DND-41 (cell line): Measurements from ENCODE around the gene FLNA.

ENCODE experiments used
- ATAC-seq: fragments of 200-7000 bp; cut with Tn5 transposase; 3 replicates; pipeline ENCODE4 v1.9.1; 2021; ENCODE audit warnings: low read depth; ENCODE audit not compliant: insufficient read depth
- DNase-seq: peaks from one replicate; pipeline ENCODE4 v3.0.0-alpha.2; 2020
- H2AFZ ChIP-seq: 2 replicates; pipeline ENCODE4 v1.6.0; 2012; ENCODE audit warnings: low read depth, low read length
- H3K27ac ChIP-seq: 2 replicates; pipeline ENCODE4 v1.5.1; 2012; ENCODE audit warnings: low read length, inconsistent platforms
- H3K27me3 ChIP-seq: fragments of 200-600 bp; sonication (generic); 2 replicates; pipeline ENCODE4 v1.6.0; 2012; ENCODE audit warnings: low read length, mild to moderate bottlenecking, inconsistent platforms; ENCODE audit not compliant: insufficient read depth, poor library complexity
- H3K36me3 ChIP-seq: 2 replicates; pipeline ENCODE4 v1.5.1; 2012; ENCODE audit warnings: low read length, inconsistent platforms; ENCODE audit not compliant: insufficient read depth
- H3K4me1 ChIP-seq: 2 replicates; pipeline ENCODE4 v1.5.1; 2012; ENCODE audit warnings: mild to moderate bottlenecking, low read length; ENCODE audit not compliant: insufficient read depth
- H3K4me2 ChIP-seq: 2 replicates; pipeline ENCODE4 v1.6.0; 2012; ENCODE audit warnings: mild to moderate bottlenecking, moderate library complexity, low read length, inconsistent platforms; ENCODE audit not compliant: insufficient read depth
- H3K4me3 ChIP-seq, 2 experiments: fragments of 200-600 bp in 1 of 2; shearing (Covaris generic) in 1 of 2; 2 replicates each; pipeline ENCODE4 v1.5.1; 2012 to 2016; ENCODE audit warnings: inconsistent platforms in 2 of 2, low read length in 2 of 2, mild to moderate bottlenecking in 2 of 2, low read depth in 1 of 2, moderate library complexity in 1 of 2
- H3K79me2 ChIP-seq: 2 replicates; pipeline ENCODE4 v1.6.0; 2012; ENCODE audit warnings: low read length, inconsistent platforms; ENCODE audit not compliant: insufficient read depth
- H3K9ac ChIP-seq: 2 replicates; pipeline ENCODE4 v1.6.0; 2012; ENCODE audit warnings: low read depth, mild to moderate bottlenecking, inconsistent platforms, low read length, moderate library complexity
- H3K9me3 ChIP-seq: 2 replicates; pipeline ENCODE4 v1.5.1; 2012; ENCODE audit warnings: low read length, moderate library complexity, mild to moderate bottlenecking, inconsistent platforms; ENCODE audit not compliant: insufficient read depth, severe bottlenecking
- H4K20me1 ChIP-seq: 2 replicates; pipeline ENCODE4 v1.6.0; 2012; ENCODE audit warnings: low read length; ENCODE audit not compliant: insufficient read depth
- CTCF ChIP-seq: IDR thresholded peaks from 2 replicates; pipeline ENCODE4 v1.5.1; 2012; ENCODE audit warnings: borderline replicate concordance, low read length, moderate library complexity, mild to moderate bottlenecking; ENCODE audit not compliant: poor library complexity, severe bottlenecking; ENCODE audit errors: extremely low read depth
- EZH2 ChIP-seq: IDR thresholded peaks from 3 replicates; pipeline ENCODE4 v1.6.1; 2012; ENCODE audit warnings: borderline replicate concordance, low read depth, mild to moderate bottlenecking, moderate library complexity, low read length, inconsistent platforms; ENCODE audit not compliant: severe bottlenecking

The FLNA gene

GRCh38 chrX:154382483-154383069 lies 8.1 kb upstream of the FLNA start:
- Histone ChIP-seq H3K4me2 (no peak overlapping the region), H3K4me3 (no peak overlapping the region), H2AFZ (no peak overlapping the region), H4K20me1 (peaks cover 13% of the 10 kb centered on the region), H3K27me3 (no peaks in the 10 kb centered on the region), H3K79me2 (peaks cover 18% of the 10 kb centered on the region), H3K9ac (no peak overlapping the region), H3K27ac (no peak overlapping the region), H3K4me1 (peaks cover 18% of the 10 kb centered on the region), H3K36me3 (peaks cover 18% of the 10 kb centered on the region; the same call in 1 of the 2 replicates), H3K9me3 (no peaks in the 10 kb centered on the region)
- DNase-seq (no peak), ATAC-seq (no peak)
- TF ChIP-seq EZH2 (no peak), CTCF (no peak)

- Histone ChIP-seq H3K27me3 (no peaks in the 10 kb centered on the region), H3K4me3 (no peak overlapping the region), H3K27ac (no peak overlapping the region), H3K79me2 (peaks cover 22% of the 10 kb centered on the region), H2AFZ (no peak overlapping the region), H3K9me3 (no peaks in the 10 kb centered on the region), H3K4me1 (peaks cover 25% of the 10 kb centered on the region), H3K36me3 (peaks cover 18% of the 10 kb centered on the region; the same call in 1 of the 2 replicates), H3K4me2 (no peak overlapping the region), H4K20me1 (peaks cover 13% of the 10 kb centered on the region), H3K9ac (no peak overlapping the region)
- ATAC-seq (no peak), DNase-seq (no peak)
- TF ChIP-seq EZH2 = no peak
- no peak for TF ChIP-seq CTCF
Measured at GRCh38 chrX:154381271-154381670, 6.8 kb upstream of the FLNA start.

- Histone ChIP-seq H2AFZ (no peak overlapping the region), H3K79me2 (peaks cover 22% of the 10 kb centered on the region), H4K20me1 (peaks cover 13% of the 10 kb centered on the region), H3K4me2 (peak overlapping the region; percentile 93), H3K36me3 (peaks cover 18% of the 10 kb centered on the region; the same call in 1 of the 2 replicates), H3K27ac (no peak overlapping the region; the same call in 1 of the 2 replicates), H3K4me1 (peaks cover 25% of the 10 kb centered on the region), H3K9ac (peak overlapping the region; percentile 97; the same call in 1 of the 2 replicates), H3K9me3 (no peaks in the 10 kb centered on the region), H3K4me3 (0 out of 4 replicates have a peak overlapping the region, but pooled peaks of 1 of the 2 experiments have one; percentile 80), H3K27me3 (no peaks in the 10 kb centered on the region)
- ATAC-seq (no peak), DNase-seq (no peak)
- TF ChIP-seq EZH2 (no peak), CTCF (no peak)
Measured at GRCh38 chrX:154380787-154381186, 6.4 kb upstream of the FLNA start.

- no peak for ATAC-seq
- DNase-seq = no peak
- H3K79me2 ChIP-seq = peaks cover 22% of the 10 kb centered on the region
- H2AFZ ChIP-seq = no peak overlapping the region
- no peaks in the 10 kb centered on the region for H3K9me3 ChIP-seq
- peaks cover 13% of the 10 kb centered on the region for H4K20me1 ChIP-seq
- H3K4me1 ChIP-seq = peaks cover 25% of the 10 kb centered on the region
- TF ChIP-seq CTCF (no peak), EZH2 (no peak)
- H3K4me3 ChIP-seq = peak overlapping the region; percentile 80 to 91
- H3K36me3 ChIP-seq = peaks cover 18% of the 10 kb centered on the region; the same call in 1 of the 2 replicates
- peak overlapping the region; percentile 93 for H3K4me2 ChIP-seq
- peak overlapping the region; percentile 97 for H3K9ac ChIP-seq
- H3K27me3 ChIP-seq = no peaks in the 10 kb centered on the region
- H3K27ac ChIP-seq = peak overlapping the region; percentile 92
Measured at GRCh38 chrX:154380153-154380552, 5.7 kb upstream of the FLNA start.
